ENCODE results near the gene ARSG.

The ARSG gene

GRCh38 chr17:68379692-68380677 lies 88.7 kb downstream of the ARSG start (continued):
- TF ChIP-seq ZNF513 (tag by site-specific recombination; IDR thresholded peaks at IDR 0.05) (0 out of 2 replicates have a peak, but pooled peaks have one; percentile 9), ZNF645 (tag by site-specific recombination; IDR thresholded peaks at IDR 0.05) (no peak)

GRCh38 chr17:68381076-68381900 lies 90.0 kb downstream of the ARSG start:
- no peaks in the 10 kb centered on the region for H3K36me3 ChIP-seq (ENCODE audit: control insufficient read depth in 2 of 2, insufficient read depth in 1 of 2, low read length in 2 of 2)
- ChIA-PET POLR2A (interaction anchor here (0.7 kb wide), 1 partner anchor 515 kb away, joined by 3 read pairs; no protein-coding TSS in a partner anchor), CTCF (interaction anchor here (0.7 to 2.0 kb wide), 3 partner anchors 16 to 25 kb away, joined by 3 to 12 read pairs (median 3); no protein-coding TSS in a partner anchor)
- no peak overlapping the region; the same call in 1 of the 2 replicates for H3K27ac ChIP-seq (ENCODE audit: extremely low read depth, low read depth, low read length)
- no peak overlapping the region for H3K4me3 ChIP-seq (ENCODE audit: low read depth, low read length)
- H3K9me3 ChIP-seq (ENCODE audit: control insufficient read depth, insufficient read depth, low read depth, low read length) = no peaks in the 10 kb centered on the region
- peaks cover 29% of the 10 kb centered on the region for H3K4me1 ChIP-seq (ENCODE audit: control insufficient read depth, insufficient read depth, low read length)
- TF ChIP-seq KLF16 (tag by site-specific recombination; IDR thresholded peaks at IDR 0.05) = 0 out of 2 replicates have a peak, but pooled peaks have one; percentile 18
- peak; percentile 83 for TF ChIP-seq HIC1 (tag by site-specific recombination; IDR thresholded peaks at IDR 0.05)
- peak; percentile 88 for TF ChIP-seq ZSCAN23 (tag by site-specific recombination; IDR thresholded peaks at IDR 0.05)
- peak; percentile 70; the same call in 1 of the 2 replicates for TF ChIP-seq ZNF558 (tag by site-specific recombination; IDR thresholded peaks at IDR 0.05)
- peak; percentile 79 for TF ChIP-seq ZNF394 (tag by site-specific recombination; IDR thresholded peaks at IDR 0.05; ENCODE audit: borderline replicate concordance)
- TF ChIP-seq ZIC2 (tag by site-specific recombination; IDR thresholded peaks at IDR 0.05) = peak; percentile 31; the same call in 1 of the 2 replicates
- no peak for TF ChIP-seq ZBTB49 (tag by site-specific recombination; IDR thresholded peaks at IDR 0.05; ENCODE audit: low read depth)
- TF ChIP-seq SP7 (tag by site-specific recombination; IDR thresholded peaks at IDR 0.05) = peak; percentile 99
- peak; percentile 36; the same call in 1 of the 2 replicates for TF ChIP-seq ZBTB8A (tag by site-specific recombination; IDR thresholded peaks at IDR 0.05)
- 0 out of 2 replicates have a peak, but pooled peaks have one; percentile 32 for TF ChIP-seq ZNF513 (tag by site-specific recombination; IDR thresholded peaks at IDR 0.05)
- TF ChIP-seq ZNF362 (tag by site-specific recombination; IDR thresholded peaks at IDR 0.05) = peak; percentile 81
- 0 out of 2 replicates have a peak, but pooled peaks have one; percentile 27 for TF ChIP-seq PRDM10 (tag by site-specific recombination; IDR thresholded peaks at IDR 0.05)
- TF ChIP-seq ZNF488 (tag by site-specific recombination; IDR thresholded peaks at IDR 0.05) = peak; percentile 59; the same call in 1 of the 2 replicates
- TF ChIP-seq ZBTB21 (tag by site-specific recombination; IDR thresholded peaks at IDR 0.05) = peak; percentile 80
